ENCODE data around the gene BTBD2.

BTBD2 gene

GRCh38 chr19:2033115-2033824, 17.8 kb upstream of the BTBD2 start:
- TF ChIP-seq EZH2phosphoT487 (IDR thresholded peaks at IDR 0.05; ENCODE audit: borderline replicate concordance): no peak
- no peak for TF ChIP-seq CTCF (conservative IDR thresholded peaks at IDR 0.05; ENCODE audit: low read length)
- Histone ChIP-seq H4K20me1 (ENCODE audit: insufficient read depth, low read length, poor library complexity, severe bottlenecking) (no peaks in the 10 kb centered on the region), H3K79me2 (ENCODE audit: insufficient read depth, low read length) (no peaks in the 10 kb centered on the region), H3K9ac (ENCODE audit: low read depth, low read length, poor library complexity, severe bottlenecking) (peak overlapping the region; percentile 66), H3K4me2 (ENCODE audit: low read depth, low read length, poor library complexity, severe bottlenecking) (peak overlapping the region; percentile 83), H3K9me2 (replicated peaks; ENCODE audit: low read depth, low read length) (no peaks in the 10 kb centered on the region), H3K36me3 (ENCODE audit: insufficient read depth, low read length) (no peaks in the 10 kb centered on the region), H3K27me3 (ENCODE audit: insufficient read depth, low read length, poor library complexity, severe bottlenecking) (no peaks in the 10 kb centered on the region), H3F3A (ENCODE audit: low read depth) (peaks cover 6% of the 10 kb centered on the region; the same call in 1 of the 2 replicates), H3K9me3 (ENCODE audit: insufficient read depth, low read depth, low read length) (no peaks in the 10 kb centered on the region), H3K4me3 (ENCODE audit: low read length, poor library complexity, severe bottlenecking) (no peak overlapping the region), H2AFZ (ENCODE audit: low read length) (no peak overlapping the region), H3K4me1 (ENCODE audit: insufficient read depth, low read length, poor library complexity, severe bottlenecking) (peaks cover 17% of the 10 kb centered on the region)

- Histone ChIP-seq H3K79me2 (ENCODE audit: insufficient read depth, low read length) (no peaks in the 10 kb centered on the region), H3K36me3 (ENCODE audit: insufficient read depth, low read length) (no peaks in the 10 kb centered on the region), H3K4me2 (ENCODE audit: low read depth, low read length, poor library complexity, severe bottlenecking) (peak overlapping the region; percentile 83), H3K27me3 (ENCODE audit: insufficient read depth, low read length, poor library complexity, severe bottlenecking) (no peaks in the 10 kb centered on the region), H3F3A (ENCODE audit: low read depth) (peaks cover 3% of the 10 kb centered on the region; the same call in 1 of the 2 replicates), H3K9ac (ENCODE audit: low read depth, low read length, poor library complexity, severe bottlenecking) (peak overlapping the region; percentile 66), H3K9me3 (ENCODE audit: insufficient read depth, low read depth, low read length) (no peaks in the 10 kb centered on the region), H3K4me1 (ENCODE audit: insufficient read depth, low read length, poor library complexity, severe bottlenecking) (peaks cover 17% of the 10 kb centered on the region), H3K4me3 (ENCODE audit: low read length, poor library complexity, severe bottlenecking) (peak overlapping the region; percentile 64), H2AFZ (ENCODE audit: low read length) (peak overlapping the region; percentile 57), H3K9me2 (replicated peaks; ENCODE audit: low read depth, low read length) (no peaks in the 10 kb centered on the region), H4K20me1 (ENCODE audit: insufficient read depth, low read length, poor library complexity, severe bottlenecking) (no peaks in the 10 kb centered on the region)
- TF ChIP-seq CTCF (conservative IDR thresholded peaks at IDR 0.05; ENCODE audit: low read length) (no peak), EZH2phosphoT487 (IDR thresholded peaks at IDR 0.05; ENCODE audit: borderline replicate concordance) (no peak)
These were observed 16.9 kb upstream of the BTBD2 start for GRCh38 chr19:2032296-2032941.

- Histone ChIP-seq H4K20me1 (ENCODE audit: insufficient read depth, low read length, poor library complexity, severe bottlenecking) (no peaks in the 10 kb centered on the region), H3K4me2 (ENCODE audit: low read depth, low read length, poor library complexity, severe bottlenecking) (no peak overlapping the region), H3F3A (ENCODE audit: low read depth) (no peaks in the 10 kb centered on the region), H3K9ac (ENCODE audit: low read depth, low read length, poor library complexity, severe bottlenecking) (no peak overlapping the region), H2AFZ (ENCODE audit: low read length) (no peak overlapping the region), H3K4me1 (ENCODE audit: insufficient read depth, low read length, poor library complexity, severe bottlenecking) (peaks cover 5% of the 10 kb centered on the region), H3K9me2 (replicated peaks; ENCODE audit: low read depth, low read length) (no peaks in the 10 kb centered on the region), H3K9me3 (ENCODE audit: insufficient read depth, low read depth, low read length) (no peaks in the 10 kb centered on the region), H3K79me2 (ENCODE audit: insufficient read depth, low read length) (no peaks in the 10 kb centered on the region), H3K27me3 (ENCODE audit: insufficient read depth, low read length, poor library complexity, severe bottlenecking) (no peaks in the 10 kb centered on the region), H3K36me3 (ENCODE audit: insufficient read depth, low read length) (no peaks in the 10 kb centered on the region), H3K4me3 (ENCODE audit: low read length, poor library complexity, severe bottlenecking) (no peak overlapping the region)
- TF ChIP-seq EZH2phosphoT487 (IDR thresholded peaks at IDR 0.05; ENCODE audit: borderline replicate concordance) (no peak), CTCF (conservative IDR thresholded peaks at IDR 0.05; ENCODE audit: low read length) (no peak)
These were observed 11.8 kb upstream of the BTBD2 start for GRCh38 chr19:2027361-2027760.

Measured in Loucy (cell line).